Measurements from ENCODE around the gene RAB9A.

DNA sequence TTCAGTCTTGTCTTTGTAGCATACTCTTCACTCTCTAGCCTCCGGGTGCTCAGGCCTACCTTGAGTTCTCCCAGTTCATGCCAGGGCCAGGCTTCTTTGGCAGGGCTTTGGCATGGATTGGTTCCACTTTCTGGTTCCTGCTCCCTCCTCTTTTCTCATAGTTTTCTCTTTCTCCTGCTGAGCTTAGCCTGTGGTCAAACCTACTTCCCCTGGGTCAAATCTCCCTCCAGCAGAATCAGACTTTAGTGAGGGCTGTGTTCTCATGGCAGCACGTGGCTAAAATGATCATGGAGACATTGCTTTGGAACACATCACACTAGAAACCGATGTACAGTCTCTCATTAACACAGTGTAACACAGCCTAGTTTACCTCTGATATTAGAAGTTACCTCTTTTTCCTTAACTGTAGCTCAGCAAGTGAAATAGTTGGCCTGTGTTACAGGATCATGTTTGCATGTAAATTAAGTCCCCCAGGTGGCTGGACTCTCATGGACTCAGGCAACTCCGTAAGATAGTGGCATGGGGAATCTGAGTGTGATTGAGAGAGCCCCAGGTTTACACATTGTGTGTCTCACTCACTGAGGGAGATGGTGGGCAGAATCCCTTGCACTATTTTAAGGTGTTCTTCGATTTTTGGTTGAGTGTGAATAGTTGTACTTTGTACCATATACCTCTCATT lies 13.3 kb downstream of the RAB9A start:
- TF ChIP-seq POLR2A (IDR thresholded peaks at IDR 0.05; ENCODE audit: low read length), result no peak
- TF ChIP-seq GATA1 (IDR thresholded peaks at IDR 0.05; ENCODE audit: low read depth, low read length), result no peak

Data from erythroblast (primary cell).